DOHH2 (cell line): ENCODE measurements around the gene FERD3L.

ENCODE experiments used
- EZH2phosphoT487 ChIP-seq: fragments of 200-600 bp; sonication (generic); IDR thresholded peaks from 2 replicates; pipeline ENCODE4 v1.6.1; 2017; ENCODE audit warnings: borderline replicate concordance, mild to moderate bottlenecking, antibody characterized with exemption, low read length, moderate library complexity, mixed read lengths
- TF ChIP-seq, protein P1 (sequence below): fragments of 200-600 bp; sonication (generic); IDR thresholded peaks from one replicate; pipeline ENCODE4 v1.5.1; 2014; ENCODE audit warnings: antibody characterized with exemption, mild to moderate bottlenecking, low read depth, low read length; ENCODE audit not compliant: poor library complexity, severe bottlenecking

DNA sequence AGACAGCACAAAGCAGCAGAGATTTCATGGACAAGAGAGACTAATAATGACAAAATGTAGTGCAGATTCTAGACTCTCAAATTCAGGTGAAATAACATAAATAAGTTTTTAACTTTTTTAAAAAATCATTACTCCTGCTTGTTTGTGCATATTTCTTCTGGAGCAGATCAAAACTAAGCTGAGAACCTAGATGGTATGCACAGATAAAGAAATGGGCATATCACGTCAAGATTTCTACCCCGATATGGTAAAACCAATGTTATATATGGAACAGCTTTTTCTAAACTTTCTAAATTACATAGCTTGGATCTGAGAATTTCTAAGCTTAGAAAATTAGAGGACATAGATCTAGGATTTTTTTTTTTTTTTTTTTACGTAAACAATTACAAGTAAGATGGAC, 46.0 kb downstream of the FERD3L start:
- TF ChIP-seq, protein P1, sequence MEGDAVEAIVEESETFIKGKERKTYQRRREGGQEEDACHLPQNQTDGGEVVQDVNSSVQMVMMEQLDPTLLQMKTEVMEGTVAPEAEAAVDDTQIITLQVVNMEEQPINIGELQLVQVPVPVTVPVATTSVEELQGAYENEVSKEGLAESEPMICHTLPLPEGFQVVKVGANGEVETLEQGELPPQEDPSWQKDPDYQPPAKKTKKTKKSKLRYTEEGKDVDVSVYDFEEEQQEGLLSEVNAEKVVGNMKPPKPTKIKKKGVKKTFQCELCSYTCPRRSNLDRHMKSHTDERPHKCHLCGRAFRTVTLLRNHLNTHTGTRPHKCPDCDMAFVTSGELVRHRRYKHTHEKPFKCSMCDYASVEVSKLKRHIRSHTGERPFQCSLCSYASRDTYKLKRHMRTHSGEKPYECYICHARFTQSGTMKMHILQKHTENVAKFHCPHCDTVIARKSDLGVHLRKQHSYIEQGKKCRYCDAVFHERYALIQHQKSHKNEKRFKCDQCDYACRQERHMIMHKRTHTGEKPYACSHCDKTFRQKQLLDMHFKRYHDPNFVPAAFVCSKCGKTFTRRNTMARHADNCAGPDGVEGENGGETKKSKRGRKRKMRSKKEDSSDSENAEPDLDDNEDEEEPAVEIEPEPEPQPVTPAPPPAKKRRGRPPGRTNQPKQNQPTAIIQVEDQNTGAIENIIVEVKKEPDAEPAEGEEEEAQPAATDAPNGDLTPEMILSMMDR: no peak
- TF ChIP-seq EZH2phosphoT487: no peak
